Vagina (tissue), 2 donors: ENCODE data around the gene EPB41L3.

Experiments used
- POLR2AphosphoS5 ChIP-seq, 2 donors: sonication (generic); formaldehyde crosslinking; IDR thresholded peaks; one replicate each; pipeline ENCODE4 v1.9.0; 2017; ENCODE audit warnings: antibody characterized with exemption in 2 of 2, mild to moderate bottlenecking in 2 of 2, low read depth in 1 of 2; ENCODE audit not compliant: insufficient read depth in 1 of 2
- TF ChIP-seq, protein P1 (sequence below), 3 experiments: fragments of 450-650 bp in 2 of 3; fragments of 200-600 bp in 1 of 3; sonication (generic) in 1 of 3; IDR thresholded peaks; one replicate each; pipeline ENCODE4 v1.5.1; 2017 to 2019; ENCODE audit warnings: antibody characterized with exemption in 3 of 3, mild to moderate bottlenecking in 2 of 3, moderate library complexity in 2 of 3

DNA sequence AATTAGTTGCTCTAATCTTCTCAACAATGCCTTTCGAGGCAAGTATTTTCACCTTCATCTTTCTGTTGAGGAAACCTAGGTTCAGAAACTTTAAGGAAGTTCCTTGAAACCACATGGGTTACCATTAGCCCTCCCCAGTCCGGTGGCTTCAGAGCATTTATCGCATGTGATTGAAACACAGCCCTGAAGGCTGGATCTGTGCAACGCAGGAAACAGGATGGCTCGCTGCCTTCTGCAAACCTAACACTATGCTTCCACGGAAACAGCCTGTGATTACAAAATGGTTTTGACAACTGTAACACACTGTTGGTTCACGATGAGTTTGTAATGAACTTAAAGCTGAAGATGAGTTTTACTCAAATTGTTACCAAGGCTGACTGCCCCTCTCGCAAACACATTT is 68.5 kb downstream of the EPB41L3 start:
- no peak for TF ChIP-seq POLR2AphosphoS5 (IDR thresholded peaks at IDR 0.05; ENCODE audit: insufficient read depth in 1 of 2, low read depth in 1 of 2)
- TF ChIP-seq, protein P1, sequence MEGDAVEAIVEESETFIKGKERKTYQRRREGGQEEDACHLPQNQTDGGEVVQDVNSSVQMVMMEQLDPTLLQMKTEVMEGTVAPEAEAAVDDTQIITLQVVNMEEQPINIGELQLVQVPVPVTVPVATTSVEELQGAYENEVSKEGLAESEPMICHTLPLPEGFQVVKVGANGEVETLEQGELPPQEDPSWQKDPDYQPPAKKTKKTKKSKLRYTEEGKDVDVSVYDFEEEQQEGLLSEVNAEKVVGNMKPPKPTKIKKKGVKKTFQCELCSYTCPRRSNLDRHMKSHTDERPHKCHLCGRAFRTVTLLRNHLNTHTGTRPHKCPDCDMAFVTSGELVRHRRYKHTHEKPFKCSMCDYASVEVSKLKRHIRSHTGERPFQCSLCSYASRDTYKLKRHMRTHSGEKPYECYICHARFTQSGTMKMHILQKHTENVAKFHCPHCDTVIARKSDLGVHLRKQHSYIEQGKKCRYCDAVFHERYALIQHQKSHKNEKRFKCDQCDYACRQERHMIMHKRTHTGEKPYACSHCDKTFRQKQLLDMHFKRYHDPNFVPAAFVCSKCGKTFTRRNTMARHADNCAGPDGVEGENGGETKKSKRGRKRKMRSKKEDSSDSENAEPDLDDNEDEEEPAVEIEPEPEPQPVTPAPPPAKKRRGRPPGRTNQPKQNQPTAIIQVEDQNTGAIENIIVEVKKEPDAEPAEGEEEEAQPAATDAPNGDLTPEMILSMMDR (IDR thresholded peaks at IDR 0.05), result no peak
